GM21515 (cell line): ENCODE results near the gene DNAI1.

Source experiments
- ATAC-seq: cut with Tn5 transposase; IDR thresholded peaks from one replicate; pipeline ENCODE4 v1.9.1; 2021; ENCODE audit not compliant: unreplicated experiment

The DNAI1 gene

GRCh38 chr9:34486572-34486971 is 28.0 kb downstream of the DNAI1 start:
- no peak for ATAC-seq

- no peak for ATAC-seq
Measured at GRCh38 chr9:34490360-34490759, 31.8 kb downstream of the DNAI1 start.

GRCh38 chr9:34490760-34491159 is 32.2 kb downstream of the DNAI1 start:
- ATAC-seq = no peak

GRCh38 chr9:34491596-34491995 is 33.0 kb downstream of the DNAI1 start:
- ATAC-seq = no peak

GRCh38 chr9:34492051-34492450 is 33.4 kb downstream of the DNAI1 start:
- no peak for ATAC-seq

- ATAC-seq = no peak
Measured at GRCh38 chr9:34493972-34494535, 35.4 kb downstream of the DNAI1 start.

- no peak for ATAC-seq
Measured at GRCh38 chr9:34496149-34496712, 37.6 kb downstream of the DNAI1 start.

GRCh38 chr9:34498553-34498952 is 39.9 kb downstream of the DNAI1 start:
- no peak for ATAC-seq

GRCh38 chr9:34499076-34499475 is 40.5 kb downstream of the DNAI1 start:
- ATAC-seq = no peak

- ATAC-seq = no peak
Measured at GRCh38 chr9:34500623-34501267, 42.1 kb downstream of the DNAI1 start.

- ATAC-seq = no peak
Measured at GRCh38 chr9:34501372-34501771, 42.8 kb downstream of the DNAI1 start.

GRCh38 chr9:34501889-34502425 is 43.4 kb downstream of the DNAI1 start:
- ATAC-seq = no peak

GRCh38 chr9:34502471-34502870 is 43.9 kb downstream of the DNAI1 start:
- ATAC-seq = no peak

- no peak for ATAC-seq
Measured at GRCh38 chr9:34502891-34503290, 44.3 kb downstream of the DNAI1 start.

- no peak for ATAC-seq
Measured at GRCh38 chr9:34503406-34503805, 44.8 kb downstream of the DNAI1 start.

GRCh38 chr9:34505370-34506120 is 46.9 kb downstream of the DNAI1 start:
- ATAC-seq = no peak

GRCh38 chr9:34506623-34507022 is 48.0 kb downstream of the DNAI1 start:
- ATAC-seq = no peak

- no peak for ATAC-seq
Measured at GRCh38 chr9:34507556-34507955, 49.0 kb downstream of the DNAI1 start.

GRCh38 chr9:34507966-34508365 is 49.4 kb downstream of the DNAI1 start:
- no peak for ATAC-seq

GRCh38 chr9:34508463-34508862 is 49.9 kb downstream of the DNAI1 start:
- no peak for ATAC-seq

GRCh38 chr9:34508951-34509350 is 50.3 kb downstream of the DNAI1 start:
- no peak for ATAC-seq
